HepG2 (cell line): Measurements from ENCODE around the gene PALM. TPM values are rescaled to one million over a fixed set of nuclear protein-coding genes. Genes with fewer than 3 reads are reported as not detected.

Experiments used
- ATAC-seq: fragments of 200-7000 bp; cut with Tn5 transposase; 3 replicates; pipeline ENCODE4 v1.9.1; 2020; ENCODE audit warnings: mild to moderate bottlenecking, moderate library complexity
- BruUV-seq: library from RNA; stranded (reverse); fragments of 400-500 nt; replicated peaks from 2 replicates; lab custom pipeline; 2021; lab: Mats Ljungman, UMichigan
- CTCF ChIA-PET: fragments of 300-600 bp; formaldehyde crosslinking; extraction: SDS; loops from one replicate; lab custom pipeline; 2021; ENCODE audit warnings: low total read pairs, inconsistent platforms, low intra/inter-chr PET ratio; lab: Yijun Ruan, JAX
- POLR2A ChIA-PET: fragments of 350-600 bp; sonication (Branson Sonifier 250); formaldehyde crosslinking; loops from one replicate; lab custom pipeline; 2020; ENCODE audit warnings: antibody characterized with exemption, inconsistent platforms; lab: Yijun Ruan, JAX
- DNase-seq: peaks from one replicate; pipeline ENCODE4 v3.0.0-alpha.2; 2015; ENCODE audit warnings: low spot score
- FAIRE-seq: peaks from 3 replicates; lab custom pipeline; 2011; peaks lifted over from hg19 to GRCh38; lab: Jason Lieb, UNC
- H2AFZ ChIP-seq: one replicate; pipeline ENCODE4 v1.6.1; 2011; ENCODE audit warnings: low read length, inconsistent platforms
- H3K27ac ChIP-seq: fragments of 300-600 bp; 3 replicates; pipeline ENCODE4 v1.8.0; 2011; ENCODE audit warnings: mixed run types, mild to moderate bottlenecking, mixed read lengths, low read length, inconsistent platforms; ENCODE audit not compliant: insufficient read depth; ENCODE audit errors: extremely low read length
- H3K27me3 ChIP-seq, 2 experiments: fragments of 200-600 bp in 1 of 2; 2 replicates in 1 of 2; 3 replicates in 1 of 2; pipeline versions ENCODE4 v1.6.0 to v1.8.0; 2011; ENCODE audit warnings: low read length in 2 of 2, mild to moderate bottlenecking in 2 of 2, moderate library complexity in 2 of 2, inconsistent platforms in 1 of 2; ENCODE audit not compliant: insufficient read depth in 2 of 2, control insufficient read depth in 1 of 2
- H3K36me3 ChIP-seq, 2 experiments: fragments of 200-600 bp in 1 of 2; replicated peaks in 1 of 2; 2 replicates in 1 of 2; 3 replicates in 1 of 2; pipeline versions ENCODE4 v1.5.1 to v1.8.0; 2011; ENCODE audit warnings: low read length in 2 of 2, inconsistent platforms in 1 of 2; ENCODE audit not compliant: insufficient read depth in 2 of 2, control insufficient read depth in 1 of 2
- H3K4me1 ChIP-seq: 2 replicates; pipeline ENCODE4 v1.5.1; 2012; ENCODE audit warnings: low read length, inconsistent platforms; ENCODE audit not compliant: insufficient read depth
- H3K4me2 ChIP-seq: 2 replicates; pipeline ENCODE4 v1.6.0; 2011; ENCODE audit warnings: low read depth, low read length, inconsistent platforms
- H3K4me3 ChIP-seq, 3 experiments: fragments of 200-600 bp in 1 of 3; sonication (generic), shearing (Covaris generic) in 1 of 3; replicated peaks in 1 of 3; 2 replicates each; pipeline ENCODE4 v1.5.1; 2011 to 2016; ENCODE audit warnings: low read length in 3 of 3, inconsistent platforms in 2 of 3, low read depth in 2 of 3, mild to moderate bottlenecking in 2 of 3, control low read depth in 1 of 3, mixed read lengths in 1 of 3; ENCODE audit not compliant: insufficient read depth in 1 of 3
- H3K79me2 ChIP-seq: one replicate; pipeline ENCODE4 v1.6.1; 2011; ENCODE audit warnings: low read length, inconsistent platforms; ENCODE audit not compliant: insufficient read depth
- H3K9ac ChIP-seq: 2 replicates; pipeline ENCODE4 v1.6.0; 2011; ENCODE audit warnings: mild to moderate bottlenecking, low read depth, low read length, inconsistent platforms; ENCODE audit not compliant: insufficient read depth
- H3K9me3 ChIP-seq: 2 replicates; pipeline ENCODE4 v1.5.1; 2012; ENCODE audit warnings: mild to moderate bottlenecking, low read length
- H4K20me1 ChIP-seq: 2 replicates; pipeline ENCODE4 v1.6.0; 2011; ENCODE audit warnings: inconsistent platforms, mild to moderate bottlenecking, low read length, moderate library complexity; ENCODE audit not compliant: insufficient read depth
- ARHGAP35 ChIP-seq: sonication (generic); formaldehyde crosslinking; IDR thresholded peaks from 2 replicates; pipeline ENCODE4 v1.9.0; 2022; ENCODE audit warnings: mild to moderate bottlenecking, inconsistent platforms, moderate library complexity, missing genetic modification reagents, borderline replicate concordance
- GATAD1 ChIP-seq: IDR thresholded peaks from 2 replicates; pipeline ENCODE4 v1.6.1; 2016; ENCODE audit warnings: missing genetic modification reagents, missing compliant biosample characterization
- HNRNPLL ChIP-seq: fragments of 200-400 bp; formaldehyde crosslinking; IDR thresholded peaks from 2 replicates; pipeline ENCODE4 v1.6.1; 2017; ENCODE audit warnings: mild to moderate bottlenecking, low read depth, low read length; ENCODE audit not compliant: poor library complexity, severe bottlenecking
- KLF13 ChIP-seq: sonication (generic); formaldehyde crosslinking; IDR thresholded peaks from 2 replicates; pipeline ENCODE4 v1.4.0; 2020; ENCODE audit warnings: mild to moderate bottlenecking, missing genetic modification reagents
- LCORL ChIP-seq, 2 experiments: fragments of 450-650 bp in 1 of 2; sonication (generic) in 1 of 2; formaldehyde crosslinking in 1 of 2; IDR thresholded peaks; 2 replicates each; pipeline versions ENCODE4 v1.5.0 to v1.6.1; 2017 to 2020; ENCODE audit warnings: antibody characterized with exemption in 1 of 2, missing genetic modification reagents in 1 of 2
- RFXAP ChIP-seq: sonication (generic); formaldehyde crosslinking; IDR thresholded peaks from 2 replicates; pipeline ENCODE4 v1.4.0; 2020; ENCODE audit warnings: missing genetic modification reagents, borderline replicate concordance
- TRIM24 ChIP-seq: sonication (generic); formaldehyde crosslinking; IDR thresholded peaks from 2 replicates; pipeline ENCODE4 v1.8.0; 2022; ENCODE audit warnings: mild to moderate bottlenecking, missing genetic modification reagents
- ZBED4 ChIP-seq: sonication (generic); formaldehyde crosslinking; IDR thresholded peaks from 2 replicates; pipeline ENCODE4 v1.4.0; 2020; ENCODE audit warnings: missing genetic modification reagents, borderline replicate concordance
- ZNF354B ChIP-seq: sonication (generic); formaldehyde crosslinking; IDR thresholded peaks from 2 replicates; pipeline ENCODE4 v1.8.0; 2022; ENCODE audit warnings: mild to moderate bottlenecking, missing genetic modification reagents
- ZNF639 ChIP-seq: conservative IDR thresholded peaks from 2 replicates; pipeline ENCODE4 v1.6.1; 2018; ENCODE audit warnings: missing genetic modification reagents
- WGBS: methylation state at CpG from one replicate; pipeline ENCODE4 v1.1.6; 2017; ENCODE audit warnings: low lambda C conversion rate; 5-methylcytosine and 5-hydroxymethylcytosine counted together
- in situ Hi-C: cut with HindIII; loops from 2 replicates; pipeline ENCODE4 v1.10.0; 2017; ENCODE audit warnings: low pct_unique_long_range_greater_than_20kb; ENCODE audit not compliant: extremely low pct_ligation_motif_present
- intact Hi-C: fragments of 100-400 bp; cut with micrococcal nuclease; formaldehyde crosslinking; loops from one replicate; pipeline ENCODE4 v1.10.0; 2022; ENCODE audit not compliant: unreplicated experiment
- polyA plus RNA-seq, 8 experiments: library from polyadenylated mRNA; depleted of rRNA in 3 of 8; stranded (reverse) in 7 of 8; unstranded in 1 of 8; fragments of >200 nt; fragmentation: Illumina TruSeq in 4 of 8; extraction: Trizol in 4 of 8; gene quantifications; 2 replicates each; pipeline versions ENCODE4 v1.2.1 to v1.2.3, GENCODE V29; 2011 to 2016; ENCODE audit warnings: low read depth in 4 of 8, missing spikeins in 1 of 8, mixed read lengths in 1 of 8; ENCODE audit not compliant: insufficient read depth in 1 of 8
- total RNA-seq, 5 experiments: library from RNA; depleted of rRNA; stranded (reverse); fragments of >200 nt; fragmentation: Illumina TruSeq; extraction: Trizol; gene quantifications; 2 replicates each; pipeline ENCODE4 v1.2.3, GENCODE V29; 2016; ENCODE audit warnings: low read depth in 1 of 5
- TF ChIP-seq, protein P1 (sequence below): sonication (generic); formaldehyde crosslinking; IDR thresholded peaks from 2 replicates; pipeline ENCODE4 v1.5.0; 2020; ENCODE audit warnings: mild to moderate bottlenecking, missing genetic modification reagents
- TF ChIP-seq, protein P2 (sequence below): sonication (generic); formaldehyde crosslinking; IDR thresholded peaks from 2 replicates; pipeline ENCODE4 v1.4.0; 2020; ENCODE audit warnings: mild to moderate bottlenecking, missing genetic modification reagents, borderline replicate concordance

The PALM gene
- total and polyA plus RNA-seq, 2 of the 13 experiments (the other 11 are each of a cell fraction or from before 2014, with no cell fraction given): 4.0 to 9.7 TPM

DNA sequence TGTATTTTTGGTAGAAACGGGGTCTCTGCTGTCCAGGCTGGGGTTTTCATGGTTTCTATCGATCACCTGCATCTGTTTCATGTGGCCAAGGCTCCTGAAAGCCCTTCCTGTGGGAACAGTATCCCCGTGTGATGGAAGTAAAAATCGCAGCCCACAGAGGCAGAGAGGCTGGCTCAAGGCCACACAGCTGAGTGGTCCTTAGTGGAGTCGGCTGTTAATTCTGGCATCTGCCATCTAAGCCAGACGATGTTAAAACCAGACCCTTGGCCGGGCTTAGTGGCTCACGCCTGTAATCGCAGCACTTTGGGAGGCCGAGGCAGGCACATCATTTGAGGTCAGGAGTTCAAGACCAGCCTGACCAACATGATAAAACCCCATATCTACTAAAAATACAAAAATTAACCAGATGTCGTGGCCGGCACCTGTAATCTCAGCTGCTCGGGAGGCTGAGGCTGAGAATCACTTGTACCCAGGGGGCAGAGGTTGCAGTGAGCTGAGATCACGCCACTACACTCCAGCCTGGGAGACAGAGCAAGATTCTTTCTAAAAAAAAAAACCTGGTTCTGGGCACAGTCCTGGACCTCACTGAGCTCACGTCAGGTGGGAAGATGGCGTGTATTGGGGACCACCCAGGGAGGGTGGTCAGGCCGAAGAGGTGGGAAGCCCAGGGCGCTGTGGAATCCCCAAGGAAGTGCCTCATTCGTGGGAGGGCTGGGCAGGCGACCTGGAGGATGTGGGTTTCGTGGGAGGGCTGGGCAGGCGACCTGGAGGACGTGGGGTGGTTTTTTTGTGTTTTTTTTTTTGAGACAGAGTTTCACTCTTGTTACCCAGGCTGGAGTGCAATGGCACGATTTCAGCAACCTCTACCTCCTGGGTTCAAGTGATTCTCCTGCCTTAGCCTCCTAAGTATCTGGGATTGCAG lies 23.7 kb downstream of the PALM start:
- ATAC-seq: no peak
- intact Hi-C loops: no loop called here
- no peak for TF ChIP-seq KLF13 (CRISPR knock-in tag)
- no peak for TF ChIP-seq ZBED4
- TF ChIP-seq, protein P1, sequence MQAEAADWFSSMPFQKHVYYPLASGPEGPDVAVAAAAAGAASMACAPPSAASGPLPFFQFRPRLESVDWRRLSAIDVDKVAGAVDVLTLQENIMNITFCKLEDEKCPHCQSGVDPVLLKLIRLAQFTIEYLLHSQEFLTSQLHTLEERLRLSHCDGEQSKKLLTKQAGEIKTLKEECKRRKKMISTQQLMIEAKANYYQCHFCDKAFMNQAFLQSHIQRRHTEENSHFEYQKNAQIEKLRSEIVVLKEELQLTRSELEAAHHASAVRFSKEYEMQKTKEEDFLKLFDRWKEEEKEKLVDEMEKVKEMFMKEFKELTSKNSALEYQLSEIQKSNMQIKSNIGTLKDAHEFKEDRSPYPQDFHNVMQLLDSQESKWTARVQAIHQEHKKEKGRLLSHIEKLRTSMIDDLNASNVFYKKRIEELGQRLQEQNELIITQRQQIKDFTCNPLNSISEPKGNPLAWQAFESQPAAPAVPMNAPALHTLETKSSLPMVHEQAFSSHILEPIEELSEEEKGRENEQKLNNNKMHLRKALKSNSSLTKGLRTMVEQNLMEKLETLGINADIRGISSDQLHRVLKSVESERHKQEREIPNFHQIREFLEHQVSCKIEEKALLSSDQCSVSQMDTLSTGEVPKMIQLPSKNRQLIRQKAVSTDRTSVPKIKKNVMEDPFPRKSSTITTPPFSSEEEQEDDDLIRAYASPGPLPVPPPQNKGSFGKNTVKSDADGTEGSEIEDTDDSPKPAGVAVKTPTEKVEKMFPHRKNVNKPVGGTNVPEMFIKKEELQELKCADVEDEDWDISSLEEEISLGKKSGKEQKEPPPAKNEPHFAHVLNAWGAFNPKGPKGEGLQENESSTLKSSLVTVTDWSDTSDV (CRISPR knock-in tag): no peak
- TF ChIP-seq LCORL (IDR thresholded peaks at IDR 0.05): no peak
- no peak for TF ChIP-seq LCORL (CRISPR knock-in tag; IDR thresholded peaks at IDR 0.05)
- no peak for TF ChIP-seq RFXAP (CRISPR knock-in tag)
- TF ChIP-seq, protein P2, sequence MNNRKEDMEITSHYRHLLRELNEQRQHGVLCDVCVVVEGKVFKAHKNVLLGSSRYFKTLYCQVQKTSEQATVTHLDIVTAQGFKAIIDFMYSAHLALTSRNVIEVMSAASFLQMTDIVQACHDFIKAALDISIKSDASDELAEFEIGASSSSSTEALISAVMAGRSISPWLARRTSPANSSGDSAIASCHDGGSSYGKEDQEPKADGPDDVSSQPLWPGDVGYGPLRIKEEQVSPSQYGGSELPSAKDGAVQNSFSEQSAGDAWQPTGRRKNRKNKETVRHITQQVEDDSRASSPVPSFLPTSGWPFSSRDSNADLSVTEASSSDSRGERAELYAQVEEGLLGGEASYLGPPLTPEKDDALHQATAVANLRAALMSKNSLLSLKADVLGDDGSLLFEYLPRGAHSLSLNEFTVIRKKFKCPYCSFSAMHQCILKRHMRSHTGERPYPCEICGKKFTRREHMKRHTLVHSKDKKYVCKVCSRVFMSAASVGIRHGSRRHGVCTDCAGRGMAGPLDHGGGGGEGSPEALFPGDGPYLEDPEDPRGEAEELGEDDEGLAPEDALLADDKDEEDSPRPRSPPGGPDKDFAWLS (CRISPR knock-in tag): no peak
- no peak for TF ChIP-seq ZNF639 (CRISPR knock-in tag)
- TF ChIP-seq TRIM24 (CRISPR knock-in tag): no peak
- TF ChIP-seq GATAD1 (CRISPR knock-in tag): no peak
- TF ChIP-seq ZNF354B (CRISPR knock-in tag): no peak
- TF ChIP-seq ARHGAP35: no peak
- TF ChIP-seq HNRNPLL: no peak

More for the DNA sequence above, 23.7 kb downstream of the PALM start:
- H3K36me3 ChIP-seq: no peaks in the 10 kb centered on the region
- no peaks in the 10 kb centered on the region for H3K79me2 ChIP-seq
- no peaks in the 10 kb centered on the region for H3K27me3 ChIP-seq
- POLR2A ChIA-PET: no interaction called here
- DNase-seq (no peak), FAIRE-seq (no peak)
- peaks cover 7% of the 10 kb centered on the region for H3K4me1 ChIP-seq
- CTCF ChIA-PET: interaction anchor here (2.2 kb wide), 1 partner anchor 68 kb away, joined by 25 read pairs; no protein-coding TSS in a partner anchor
- in situ Hi-C loops: loop anchor here (5.0 to 10.0 kb wide), 2 partner anchors 65 to 148 kb away; partner anchors contain the start of gene HCN2
- H4K20me1 ChIP-seq: no peaks in the 10 kb centered on the region
- no peak overlapping the region for H3K9ac ChIP-seq
- H3K27ac ChIP-seq: no peak overlapping the region
- H2AFZ ChIP-seq: no peak overlapping the region
- no TSS peak for BruUV-seq
- WGBS: 92% methylated on average over 23 of the region's 24 CpGs
- no peak overlapping the region for H3K4me2 ChIP-seq
- no peak overlapping the region for H3K4me3 ChIP-seq
- no peaks in the 10 kb centered on the region for H3K9me3 ChIP-seq
